T-cell (primary cell): ENCODE measurements around the gene RPRML. TPM values are rescaled to one million over a fixed set of nuclear protein-coding genes. Genes with fewer than 3 reads are reported as not detected.

Source experiments
- ATAC-seq, 4 experiments: fragments of 200-7000 bp in 3 of 4; fragments of 150-1000 bp in 1 of 4; cut with Tn5 transposase; replicated peaks in 1 of 4; 1 replicate in 3 of 4; 2 replicates in 1 of 4; pipeline ENCODE4 v1.10.0; 2021; ENCODE audit warnings: moderate library complexity in 3 of 4, mild to moderate bottlenecking in 2 of 4, moderate number of reproducible peaks in 1 of 4
- CTCF ChIA-PET, 2 donors: fragments of 300-600 bp; sonication (Branson Sonifier 250); formaldehyde crosslinking; loops; one replicate each; lab custom pipeline; 2022; ENCODE audit warnings: antibody characterized with exemption in 2 of 2; lab: Charles Lee
- POLR2A ChIA-PET, 2 donors: fragments of 300-600 bp; sonication (Branson Sonifier 250); formaldehyde crosslinking; loops; one replicate each; lab custom pipeline; 2022; ENCODE audit warnings: antibody characterized with exemption in 2 of 2; lab: Charles Lee
- DNase-seq, 35 experiments: peaks; one replicate each; pipeline versions ENCODE4 v3.0.0 to v3.0.0-alpha.2; 2013 to 2023
- H3K27ac ChIP-seq: one replicate; pipeline ENCODE4 v1.5.1; 2013; ENCODE audit warnings: low read length
- H3K27me3 ChIP-seq, 2 experiments: replicated peaks in 1 of 2; 1 replicate in 1 of 2; 2 replicates in 1 of 2; pipeline versions ENCODE4 v1.6.1 to v1.7.0; 2013; ENCODE audit warnings: low read length in 1 of 2, mixed read lengths in 1 of 2; ENCODE audit not compliant: control insufficient read depth in 2 of 2, insufficient read depth in 2 of 2; ENCODE audit errors: extremely low read depth in 1 of 2
- H3K36me3 ChIP-seq, 2 donors: 1 replicate in 1 of 2; 2 replicates in 1 of 2; pipeline versions ENCODE4 v1.6.1 to v1.7.0; 2013; ENCODE audit warnings: low read length in 1 of 2; ENCODE audit not compliant: control insufficient read depth in 2 of 2, insufficient read depth in 1 of 2; ENCODE audit errors: extremely low read depth in 1 of 2
- H3K4me1 ChIP-seq, 2 experiments: 1 replicate in 1 of 2; 2 replicates in 1 of 2; pipeline versions ENCODE4 v1.6.1 to v1.7.0; 2013; ENCODE audit warnings: low read length in 2 of 2, mixed read lengths in 1 of 2; ENCODE audit not compliant: insufficient read depth in 2 of 2, control insufficient read depth in 1 of 2; ENCODE audit errors: extremely low read depth in 1 of 2
- H3K4me3 ChIP-seq, 2 donors: 1 replicate in 1 of 2; 2 replicates in 1 of 2; pipeline versions ENCODE4 v1.5.1 to v1.7.0; 2013; ENCODE audit warnings: mild to moderate bottlenecking in 2 of 2, low read length in 1 of 2, moderate library complexity in 1 of 2; ENCODE audit not compliant: control insufficient read depth in 1 of 2; ENCODE audit errors: extremely low read depth in 1 of 2
- H3K9me3 ChIP-seq: 2 replicates; pipeline ENCODE4 v1.7.0; 2013
- H3K27ac Mint-ChIP-seq, 2 donors: one replicate each; pipeline ENCODE4 v1.8.0; 2020 to 2021; ENCODE audit warnings: mild to moderate bottlenecking in 2 of 2, mixed read lengths in 2 of 2
- H3K27me3 Mint-ChIP-seq, 2 donors: one replicate each; pipeline ENCODE4 v1.8.0; 2021 to 2022; ENCODE audit warnings: mixed read lengths in 2 of 2
- H3K36me3 Mint-ChIP-seq: one replicate; pipeline ENCODE4 v1.8.0; 2021; ENCODE audit warnings: mixed read lengths
- H3K4me1 Mint-ChIP-seq, 3 donors: one replicate each; pipeline ENCODE4 v1.8.0; 2020 to 2022; ENCODE audit warnings: mixed read lengths in 3 of 3, mild to moderate bottlenecking in 1 of 3
- H3K4me3 Mint-ChIP-seq, 3 donors: one replicate each; pipeline ENCODE4 v1.8.0; 2020 to 2022; ENCODE audit warnings: mild to moderate bottlenecking in 3 of 3, mixed read lengths in 3 of 3, moderate library complexity in 3 of 3
- H3K9me3 Mint-ChIP-seq, 3 donors: one replicate each; pipeline ENCODE4 v1.8.0; 2020 to 2022; ENCODE audit warnings: mixed read lengths in 3 of 3
- WGBS: methylation state at CpG from one replicate; pipeline ENCODE4 v1.1.5; 2013; ENCODE audit warnings: missing lambda C conversion rate; ENCODE audit not compliant: insufficient coverage; 5-methylcytosine and 5-hydroxymethylcytosine counted together
- total RNA-seq, 35 experiments: library from RNA in 6 of 35; stranded (reverse) in 6 of 35; fragments of 120-200 nt in 1 of 35; gene quantifications; one replicate each; pipeline versions ENCODE4 v1.2.1 to v1.2.4 and lab custom pipeline; 2013 to 2026

Gene RPRML
- total RNA-seq, 5 donors from 2014 or later (not counting 1 experiment from before 2014, with no cell fraction given): not detected

DNA sequence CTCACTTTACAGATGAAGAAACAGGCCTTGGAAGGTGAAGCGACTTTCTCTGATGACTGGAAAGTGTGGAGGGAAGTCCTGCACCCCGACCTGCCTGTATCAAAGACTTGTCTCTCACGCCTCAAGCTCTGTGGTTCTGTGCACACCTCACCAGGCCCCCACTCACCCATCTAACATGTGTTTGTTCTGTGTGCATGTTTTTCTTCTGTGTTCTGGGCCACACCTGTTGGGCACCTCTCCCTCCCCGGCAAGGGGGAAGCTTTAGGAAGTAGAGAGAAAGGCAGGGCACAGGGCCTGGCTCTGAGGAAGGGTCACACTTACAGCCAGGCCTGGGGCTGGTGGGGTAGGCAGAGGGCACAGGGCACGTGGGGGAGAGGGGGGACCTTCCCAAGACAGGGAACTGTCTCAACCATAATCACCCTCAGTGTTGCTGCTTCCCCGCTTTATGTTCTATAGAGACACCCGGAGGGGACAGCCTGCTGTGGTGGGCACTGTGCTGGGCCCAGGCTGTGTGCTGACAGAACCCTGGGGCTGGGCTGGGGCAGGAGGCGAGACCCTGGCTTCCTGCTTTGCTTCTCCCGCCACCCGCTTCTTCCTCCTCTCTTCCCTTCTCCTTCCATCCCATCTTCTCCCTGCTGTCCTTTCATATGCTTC is 7.3 kb downstream of the RPRML start:
- Histone ChIP-seq H3K27ac (no peak overlapping the region), H3K9me3 (no peaks in the 10 kb centered on the region), H3K27me3 (peaks cover 0 to 15% of the 10 kb centered on the region in 2 experiments), H3K36me3 (no peaks in the 10 kb centered on the region), H3K4me1 (no peaks in the 10 kb centered on the region), H3K4me3 (no peak overlapping the region)
- ChIA-PET POLR2A (no interaction called here), CTCF (no interaction called here)
- Mint-ChIP-seq H3K27ac (no peak overlapping the region), H3K4me1 (no peaks in the 10 kb centered on the region), H3K4me3 (no peak overlapping the region), H3K36me3 (peaks cover 41% of the 10 kb centered on the region), H3K9me3 (no peaks in the 10 kb centered on the region), H3K27me3 (peaks cover 15 to 21% of the 10 kb centered on the region in 2 donors)
- ATAC-seq (no peak), DNase-seq (no peak)
- 93% methylated on average over 3 of the region's 10 CpGs for WGBS

GRCh38 chr17:46968896-46969295 is 10.2 kb downstream of the RPRML start:
- Histone ChIP-seq H3K36me3 (no peaks in the 10 kb centered on the region), H3K4me1 (no peaks in the 10 kb centered on the region), H3K4me3 (no peak overlapping the region), H3K9me3 (no peaks in the 10 kb centered on the region), H3K27ac (no peak overlapping the region), H3K27me3 (peaks cover 0 to 16% of the 10 kb centered on the region in 2 experiments)
- Mint-ChIP-seq H3K4me3 (no peak overlapping the region), H3K27ac (no peak overlapping the region), H3K9me3 (no peaks in the 10 kb centered on the region), H3K27me3 (peaks cover 16 to 21% of the 10 kb centered on the region in 2 donors), H3K4me1 (no peaks in the 10 kb centered on the region), H3K36me3 (peaks cover 43% of the 10 kb centered on the region)
- WGBS: 94% methylated on average over 4 of the region's 8 CpGs
- DNase-seq: no peak
- no peak for ATAC-seq
- CTCF ChIA-PET: no interaction called here
- POLR2A ChIA-PET: no interaction called here

GRCh38 chr17:46968224-46968834 is 10.7 kb downstream of the RPRML start:
- Histone ChIP-seq H3K36me3 (no peaks in the 10 kb centered on the region), H3K4me1 (no peaks in the 10 kb centered on the region), H3K27me3 (peaks cover 0 to 16% of the 10 kb centered on the region in 2 experiments), H3K27ac (no peak overlapping the region), H3K4me3 (no peak overlapping the region), H3K9me3 (no peaks in the 10 kb centered on the region)
- POLR2A ChIA-PET: no interaction called here
- no peaks in the 10 kb centered on the region for H3K9me3 Mint-ChIP-seq
- peaks cover 40% of the 10 kb centered on the region for H3K36me3 Mint-ChIP-seq
- ATAC-seq (no peak), DNase-seq (no peak)
- no peaks in the 10 kb centered on the region for H3K4me1 Mint-ChIP-seq
- H3K27ac Mint-ChIP-seq: no peak overlapping the region
- H3K27me3 Mint-ChIP-seq: peaks cover 16 to 20% of the 10 kb centered on the region in 2 donors
- WGBS: 83% methylated on average over 6 of the region's 6 CpGs
- no peak overlapping the region for H3K4me3 Mint-ChIP-seq
- CTCF ChIA-PET: interaction anchor here in 1 of 2 donors (0.6 kb wide), 1 partner anchor 188 kb away, joined by 3 read pairs; no protein-coding TSS in a partner anchor

GRCh38 chr17:46964315-46965265 is 14.5 kb downstream of the RPRML start:
- Histone ChIP-seq H3K4me3 (no peak overlapping the region), H3K9me3 (no peaks in the 10 kb centered on the region), H3K27me3 (peaks cover 0 to 11% of the 10 kb centered on the region in 2 experiments), H3K36me3 (no peaks in the 10 kb centered on the region), H3K27ac (no peak overlapping the region), H3K4me1 (no peaks in the 10 kb centered on the region)
- Mint-ChIP-seq H3K4me1 (peaks cover 0 to 6% (median 5%) of the 10 kb centered on the region in 3 donors), H3K9me3 (peaks cover 0 to 11% (median 6%) of the 10 kb centered on the region in 3 donors), H3K27ac (no peak overlapping the region), H3K36me3 (peaks cover 40% of the 10 kb centered on the region), H3K27me3 (peaks cover 16 to 18% of the 10 kb centered on the region in 2 donors), H3K4me3 (no peak overlapping the region)
- ChIA-PET CTCF (interaction anchor here in 1 of 2 donors (0.6 kb wide), 2 partner anchors 10 kb away, joined by 3 to 5 read pairs; no protein-coding TSS in a partner anchor), POLR2A (no interaction called here)
- ATAC-seq: no peak
- DNase-seq: no peak
- 96% methylated on average over 6 of the region's 9 CpGs for WGBS

GRCh38 chr17:46963571-46963970 is 15.5 kb downstream of the RPRML start:
- Mint-ChIP-seq H3K36me3 (peaks cover 35% of the 10 kb centered on the region), H3K9me3 (peaks cover 0 to 11% (median 6%) of the 10 kb centered on the region in 3 donors), H3K27me3 (peaks cover 16 to 18% of the 10 kb centered on the region in 2 donors), H3K4me1 (peaks cover 0 to 6% (median 5%) of the 10 kb centered on the region in 3 donors), H3K27ac (no peak overlapping the region), H3K4me3 (no peak overlapping the region)
- H3K4me1 ChIP-seq: no peaks in the 10 kb centered on the region
- H3K27ac ChIP-seq: no peak overlapping the region
- ChIA-PET POLR2A (no interaction called here), CTCF (interaction anchor here in 1 of 2 donors (0.6 kb wide), 1 partner anchor 11 kb away, joined by 5 read pairs; no protein-coding TSS in a partner anchor)
- no peaks in the 10 kb centered on the region for H3K36me3 ChIP-seq
- H3K27me3 ChIP-seq: peaks cover 0 to 12% of the 10 kb centered on the region in 2 experiments
- H3K4me3 ChIP-seq: no peak overlapping the region
- no peaks in the 10 kb centered on the region for H3K9me3 ChIP-seq
- no CpG with 5 or more reads among the region's 2 CpGs for WGBS
- no peak for DNase-seq
- no peak for ATAC-seq

DNA sequence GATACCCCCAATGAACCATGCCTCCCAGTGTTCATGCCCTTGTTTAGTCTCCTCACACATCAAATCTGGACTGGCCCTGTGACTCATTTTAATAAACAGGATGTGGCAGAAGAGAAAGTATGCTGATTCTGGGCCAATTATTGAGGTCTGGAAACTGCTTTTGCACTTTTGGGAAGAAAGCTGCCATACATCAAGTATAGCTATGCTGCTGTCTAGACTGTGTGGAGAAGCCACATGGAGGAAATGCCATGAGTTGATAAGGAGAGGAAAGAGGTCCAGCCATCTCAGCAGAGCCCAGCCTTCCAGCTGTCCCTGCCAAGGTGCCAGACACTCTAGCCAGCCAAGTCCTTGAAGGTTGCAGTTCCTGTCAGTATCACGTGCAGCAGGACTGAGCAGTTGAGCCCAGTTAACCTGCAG is 16.7 kb downstream of the RPRML start:
- no peak overlapping the region for H3K4me3 ChIP-seq
- Mint-ChIP-seq H3K27me3 (peaks cover 16 to 18% of the 10 kb centered on the region in 2 donors), H3K27ac (no peak overlapping the region), H3K9me3 (peaks cover 0 to 11% (median 6%) of the 10 kb centered on the region in 3 donors), H3K4me3 (no peak overlapping the region), H3K4me1 (peaks cover 0 to 6% (median 5%) of the 10 kb centered on the region in 3 donors), H3K36me3 (peaks cover 29% of the 10 kb centered on the region)
- no peaks in the 10 kb centered on the region for H3K9me3 ChIP-seq
- DNase-seq (no peak), ATAC-seq (no peak)
- no peak overlapping the region for H3K27ac ChIP-seq
- no CpG with 5 or more reads among the region's 1 CpG for WGBS
- ChIA-PET POLR2A (no interaction called here), CTCF (interaction anchor here in 1 of 2 donors (0.6 kb wide), 1 partner anchor 838 kb away, joined by 3 read pairs; no protein-coding TSS in a partner anchor)
- peaks cover 0 to 15% of the 10 kb centered on the region in 2 experiments for H3K27me3 ChIP-seq
- no peaks in the 10 kb centered on the region for H3K4me1 ChIP-seq
- no peaks in the 10 kb centered on the region for H3K36me3 ChIP-seq
